Lower lobe of right lung (tissue), 2 donors: ENCODE data around the gene XAB2. TPM values are rescaled to one million over a fixed set of nuclear protein-coding genes. Genes with fewer than 3 reads are reported as not detected.

Source experiments
- ATAC-seq, 2 donors: fragments of 200-7000 bp; cut with Tn5 transposase; one replicate each; pipeline ENCODE4 v1.9.1; 2020 to 2022; ENCODE audit warnings: mild to moderate bottlenecking in 2 of 2, moderate library complexity in 2 of 2
- DNase-seq: peaks from one replicate; pipeline ENCODE4 v3.0.0-alpha.2; 2020
- H3K27ac ChIP-seq: fragments of 200-600 bp; one replicate; pipeline ENCODE4 v1.8.0; 2022
- H3K27me3 ChIP-seq: fragments of 200-600 bp; one replicate; pipeline ENCODE4 v1.8.0; 2022; ENCODE audit warnings: low read depth
- H3K36me3 ChIP-seq: fragments of 200-600 bp; one replicate; pipeline ENCODE4 v1.8.0; 2022; ENCODE audit warnings: mild to moderate bottlenecking
- H3K4me1 ChIP-seq: fragments of 200-600 bp; one replicate; pipeline ENCODE4 v1.8.0; 2022
- H3K4me3 ChIP-seq: fragments of 200-600 bp; one replicate; pipeline ENCODE4 v1.8.0; 2022; ENCODE audit warnings: mild to moderate bottlenecking
- H3K9me3 ChIP-seq: fragments of 200-600 bp; one replicate; pipeline ENCODE4 v1.8.0; 2022
- intact Hi-C: fragments of 100-400 bp; cut with DNase I; formaldehyde crosslinking; loops from one replicate; pipeline ENCODE4 v1.11.0; 2022
- total RNA-seq: library from RNA; stranded (reverse); fragmentation: NEBNext Ultra II Directional; extraction: Animal tissue kit (Norgen Biotek cat#: 25700); gene quantifications from one replicate; pipeline ENCODE4 v1.2.1, GENCODE V29; 2021
- TF ChIP-seq, protein P1 (sequence below): fragments of 200-600 bp; IDR thresholded peaks from one replicate; pipeline ENCODE4 v1.8.0; 2022; ENCODE audit warnings: antibody characterized with exemption, mild to moderate bottlenecking
- donor health status: DM: no; HTN: yes; CAD: no; lungs with severe emphysema.

XAB2 gene
- total RNA-seq, 1 donor from 2014 or later, result 42.0 TPM

DNA sequence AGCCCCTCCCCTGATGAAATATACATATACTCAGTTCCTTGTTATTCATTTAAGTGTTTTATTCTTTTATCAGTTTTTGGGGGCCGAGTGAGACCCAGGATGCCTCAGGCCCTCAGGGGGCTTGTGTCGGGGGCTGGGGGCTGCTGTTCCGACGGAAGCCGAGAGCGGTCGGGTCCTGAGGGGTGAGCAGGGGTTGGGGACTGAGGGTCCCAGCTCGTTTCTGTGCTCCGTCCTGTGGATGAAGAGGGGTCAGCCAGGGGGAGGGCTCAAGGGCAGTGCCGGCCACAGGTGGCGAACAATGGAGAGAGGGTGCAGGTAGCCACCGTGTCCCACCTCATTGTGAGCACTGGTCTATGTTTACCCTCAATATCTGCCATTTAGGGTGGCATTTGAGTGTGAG, 2.2 kb upstream of the XAB2 start:
- no peak for ATAC-seq
- Histone ChIP-seq H3K36me3 (peaks cover 20% of the 10 kb centered on the region), H3K4me3 (no peak overlapping the region), H3K9me3 (no peaks in the 10 kb centered on the region), H3K4me1 (peaks cover 38% of the 10 kb centered on the region), H3K27me3 (no peaks in the 10 kb centered on the region), H3K27ac (no peak overlapping the region)
- intact Hi-C loops, result no loop called here
- DNase-seq, result no peak
- TF ChIP-seq, protein P1, sequence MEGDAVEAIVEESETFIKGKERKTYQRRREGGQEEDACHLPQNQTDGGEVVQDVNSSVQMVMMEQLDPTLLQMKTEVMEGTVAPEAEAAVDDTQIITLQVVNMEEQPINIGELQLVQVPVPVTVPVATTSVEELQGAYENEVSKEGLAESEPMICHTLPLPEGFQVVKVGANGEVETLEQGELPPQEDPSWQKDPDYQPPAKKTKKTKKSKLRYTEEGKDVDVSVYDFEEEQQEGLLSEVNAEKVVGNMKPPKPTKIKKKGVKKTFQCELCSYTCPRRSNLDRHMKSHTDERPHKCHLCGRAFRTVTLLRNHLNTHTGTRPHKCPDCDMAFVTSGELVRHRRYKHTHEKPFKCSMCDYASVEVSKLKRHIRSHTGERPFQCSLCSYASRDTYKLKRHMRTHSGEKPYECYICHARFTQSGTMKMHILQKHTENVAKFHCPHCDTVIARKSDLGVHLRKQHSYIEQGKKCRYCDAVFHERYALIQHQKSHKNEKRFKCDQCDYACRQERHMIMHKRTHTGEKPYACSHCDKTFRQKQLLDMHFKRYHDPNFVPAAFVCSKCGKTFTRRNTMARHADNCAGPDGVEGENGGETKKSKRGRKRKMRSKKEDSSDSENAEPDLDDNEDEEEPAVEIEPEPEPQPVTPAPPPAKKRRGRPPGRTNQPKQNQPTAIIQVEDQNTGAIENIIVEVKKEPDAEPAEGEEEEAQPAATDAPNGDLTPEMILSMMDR, result no peak

DNA sequence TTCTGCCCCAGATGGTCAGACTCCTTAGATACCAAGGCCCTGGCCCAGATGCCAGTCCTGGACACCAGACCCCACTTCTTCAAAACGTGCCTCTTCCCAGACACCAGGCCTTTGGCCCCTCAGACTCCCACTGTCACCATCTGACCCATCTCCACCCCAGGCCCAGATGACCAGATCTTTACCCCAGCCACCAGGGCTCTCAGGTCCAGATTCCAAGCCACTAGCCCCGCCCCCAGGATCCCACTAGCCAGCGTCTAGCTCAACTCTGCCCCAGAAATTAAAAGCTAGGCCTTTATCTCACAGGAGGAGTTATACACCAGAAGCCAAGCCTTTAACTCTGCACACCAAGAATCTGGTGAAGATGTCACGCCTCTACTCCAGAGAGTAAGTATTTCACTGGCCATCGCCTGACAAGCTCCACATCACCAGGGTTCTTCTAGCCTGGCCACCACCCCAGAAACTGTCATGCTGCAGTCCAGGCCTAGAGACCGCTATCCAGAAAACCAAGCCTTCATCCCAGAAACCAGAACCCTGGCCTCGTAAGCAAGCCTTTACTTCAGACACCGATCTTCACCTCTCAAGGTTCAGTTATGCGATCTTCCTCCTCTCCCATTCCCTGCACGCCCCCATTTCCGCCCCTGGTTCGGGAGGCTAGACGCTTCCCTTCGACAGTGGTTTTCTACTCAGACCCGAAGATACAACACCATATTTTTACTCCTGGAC, 595 bp downstream of the XAB2 start:
- Histone ChIP-seq H3K9me3 (no peaks in the 10 kb centered on the region), H3K36me3 (peaks cover 49% of the 10 kb centered on the region), H3K4me3 (peak overlapping the region; percentile 100), H3K27ac (peak overlapping the region; percentile 93), H3K4me1 (peaks cover 31% of the 10 kb centered on the region), H3K27me3 (no peaks in the 10 kb centered on the region)
- ATAC-seq, result no peak
- intact Hi-C loops, result no loop called here
- TF ChIP-seq, protein P1, result no peak
- DNase-seq, result no peak

DNA sequence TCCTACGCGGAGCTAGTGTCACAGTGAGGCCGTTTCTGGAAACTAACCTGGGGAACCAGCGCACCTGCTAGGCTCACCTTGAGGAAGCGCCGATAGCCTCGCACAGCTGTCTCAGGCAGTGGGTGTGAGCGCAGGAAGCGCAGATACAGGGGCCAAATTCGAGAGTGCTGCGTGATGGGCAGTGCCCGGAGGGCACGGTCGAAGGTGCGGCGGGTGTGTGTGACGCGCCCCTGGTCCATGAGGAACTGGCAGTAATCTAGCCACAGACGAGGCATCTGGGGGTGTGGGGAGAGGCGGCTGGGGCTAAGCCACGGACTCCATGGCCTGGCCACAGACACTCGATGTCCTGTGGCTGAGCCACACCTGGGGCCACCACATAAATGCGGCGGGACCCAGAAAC, 2.2 kb downstream of the XAB2 start:
- no peaks in the 10 kb centered on the region for H3K27me3 ChIP-seq
- DNase-seq, result no peak
- peaks cover 31% of the 10 kb centered on the region for H3K4me1 ChIP-seq
- H3K27ac ChIP-seq, result no peak overlapping the region
- intact Hi-C loops, result no loop called here
- no peaks in the 10 kb centered on the region for H3K9me3 ChIP-seq
- H3K4me3 ChIP-seq, result no peak overlapping the region
- TF ChIP-seq, protein P1, result no peak
- peaks cover 57% of the 10 kb centered on the region for H3K36me3 ChIP-seq
- no peak for ATAC-seq

DNA sequence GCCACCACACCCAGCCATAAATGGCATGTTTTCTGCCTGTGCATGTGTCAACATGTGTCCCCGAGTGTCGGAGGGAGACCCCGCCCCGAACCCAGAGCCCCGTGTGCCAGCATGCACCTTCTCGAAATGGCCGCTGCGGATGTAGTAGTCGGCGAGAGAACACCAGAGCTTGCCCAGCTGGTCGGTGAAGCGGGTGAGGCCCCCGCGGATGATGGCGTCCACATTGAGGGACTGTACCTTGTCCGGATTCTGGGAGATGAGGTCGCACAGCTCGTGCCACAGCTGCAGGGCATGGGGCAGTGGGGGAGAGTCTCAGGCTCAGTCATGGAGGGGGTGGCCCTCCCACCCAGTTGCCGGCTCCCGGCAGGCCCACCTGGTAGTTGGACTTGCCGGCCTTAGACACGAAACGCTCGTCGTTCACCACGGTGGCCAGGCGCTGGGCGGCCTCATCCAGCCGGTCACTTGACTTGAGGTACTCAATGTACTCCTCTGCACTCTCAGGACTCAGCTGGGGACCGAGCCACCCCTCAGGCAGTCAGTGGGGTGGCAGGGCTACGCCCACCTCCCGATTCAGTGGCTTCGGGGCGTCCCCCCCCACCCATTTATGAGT, 3.5 kb downstream of the XAB2 start:
- Histone ChIP-seq H3K4me3 (no peak overlapping the region), H3K9me3 (no peaks in the 10 kb centered on the region), H3K36me3 (peaks cover 65% of the 10 kb centered on the region), H3K4me1 (peaks cover 27% of the 10 kb centered on the region), H3K27ac (no peak overlapping the region), H3K27me3 (no peaks in the 10 kb centered on the region)
- DNase-seq (no peak), ATAC-seq (no peak)
- TF ChIP-seq, protein P1, result no peak
- intact Hi-C loops, result no loop called here

DNA sequence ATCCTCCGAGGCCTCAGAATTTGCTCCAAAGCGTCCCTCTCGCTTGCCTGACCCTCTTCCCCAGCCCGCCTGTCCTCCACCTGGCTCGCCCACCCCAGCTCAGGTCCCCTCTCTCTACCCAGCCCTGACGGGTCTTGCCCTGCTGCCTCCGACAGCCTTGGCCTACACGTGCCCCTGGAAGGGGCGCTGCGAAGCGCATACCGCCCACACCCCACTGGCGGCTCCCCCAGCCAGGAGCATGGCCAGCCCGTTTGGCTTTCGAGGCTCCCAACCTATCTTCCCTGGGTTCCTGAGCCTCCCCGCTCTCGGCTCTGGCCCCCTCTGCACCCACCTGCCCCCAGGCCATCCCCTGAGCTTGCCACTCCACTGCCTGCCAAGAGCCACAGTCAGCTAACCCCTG, 4.5 kb downstream of the XAB2 start:
- H3K9me3 ChIP-seq, result no peaks in the 10 kb centered on the region
- H3K4me3 ChIP-seq, result no peak overlapping the region
- ATAC-seq, result no peak
- intact Hi-C loops, result no loop called here
- H3K27me3 ChIP-seq, result no peaks in the 10 kb centered on the region
- peaks cover 76% of the 10 kb centered on the region for H3K36me3 ChIP-seq
- no peak overlapping the region for H3K27ac ChIP-seq
- TF ChIP-seq, protein P1, result no peak
- no peak for DNase-seq
- H3K4me1 ChIP-seq, result peaks cover 27% of the 10 kb centered on the region
